ENCODE results near the gene CWC27.
A peak's percentile ranks its signal among the peaks of the same experiment; 100 is the strongest.

CWC27 gene

GRCh38 chr5:64768358-64769312, at the start of gene CWC27, which contains the start of gene SREK1IP1:
Gene CWC27 (plus strand): TSS chr5:64768930. CDS start chr5:64769147, 217 bp downstream.
Gene SREK1IP1 (minus strand): TSS chr5:64768691. CDS start chr5:64768517, 174 bp downstream.
- peak; percentile 80 for DNase-seq

GRCh38 chr5:64722588-64722987, 46.1 kb upstream of the CWC27 start:
- no peak for DNase-seq

GRCh38 chr5:64727150-64727549, 41.6 kb upstream of the CWC27 start:
- no peak for DNase-seq

- DNase-seq: no peak
These were observed 26.3 kb upstream of the CWC27 start for GRCh38 chr5:64742411-64742810.

GRCh38 chr5:64742821-64743220, 25.9 kb upstream of the CWC27 start:
- no peak for DNase-seq

- DNase-seq: no peak
These were observed 23.8 kb upstream of the CWC27 start for GRCh38 chr5:64744914-64745313.

GRCh38 chr5:64746446-64746845, 22.3 kb upstream of the CWC27 start:
- DNase-seq: no peak

GRCh38 chr5:64749385-64749784, 19.3 kb upstream of the CWC27 start:
- no peak for DNase-seq

GRCh38 chr5:64754066-64754465, 14.7 kb upstream of the CWC27 start:
- DNase-seq: no peak

- DNase-seq: no peak
These were observed 9.8 kb upstream of the CWC27 start for GRCh38 chr5:64758901-64759300.

GRCh38 chr5:64759960-64760660, 8.6 kb upstream of the CWC27 start:
- DNase-seq: no peak

GRCh38 chr5:64763948-64764503, 4.7 kb upstream of the CWC27 start:
- DNase-seq: no peak

GRCh38 chr5:64765804-64766504, 2.8 kb upstream of the CWC27 start:
- no peak for DNase-seq

- no peak for DNase-seq
These were observed 1.8 kb upstream of the CWC27 start for GRCh38 chr5:64766941-64767340.

- DNase-seq: no peak
These were observed 772 bp upstream of the CWC27 start for GRCh38 chr5:64767959-64768357.

GRCh38 chr5:64769855-64770254, 1.1 kb downstream of the CWC27 start:
- no peak for DNase-seq

GRCh38 chr5:64771736-64772135, 3.0 kb downstream of the CWC27 start:
- no peak for DNase-seq

- no peak for DNase-seq
These were observed 4.8 kb downstream of the CWC27 start for GRCh38 chr5:64773533-64773932.

- DNase-seq: no peak
These were observed 6.6 kb downstream of the CWC27 start for GRCh38 chr5:64775291-64775690.

- peak; percentile 63 for DNase-seq
These were observed 15.8 kb downstream of the CWC27 start for GRCh38 chr5:64784451-64785025.

GRCh38 chr5:64786372-64786771, 17.6 kb downstream of the CWC27 start:
- DNase-seq: no peak

GRCh38 chr5:64788156-64788555, 19.4 kb downstream of the CWC27 start:
- DNase-seq: no peak

GRCh38 chr5:64789457-64789856, 20.7 kb downstream of the CWC27 start:
- no peak for DNase-seq

Measured in GDM1 (cell line).